Vagina (tissue), 2 donors: Measurements from ENCODE around the gene MAPKBP1.

Experiments
- POLR2A ChIP-seq, 2 donors: fragments of 450-650 bp; IDR thresholded peaks; one replicate each; pipeline ENCODE4 v1.6.1; 2017; ENCODE audit warnings: antibody characterized with exemption in 2 of 2, mild to moderate bottlenecking in 2 of 2, moderate library complexity in 2 of 2
- TF ChIP-seq, protein P1 (sequence below), 3 experiments: fragments of 450-650 bp in 2 of 3; fragments of 200-600 bp in 1 of 3; sonication (generic) in 1 of 3; IDR thresholded peaks; one replicate each; pipeline ENCODE4 v1.5.1; 2017 to 2019; ENCODE audit warnings: antibody characterized with exemption in 3 of 3, mild to moderate bottlenecking in 2 of 3, moderate library complexity in 2 of 3

- TF ChIP-seq, protein P1, sequence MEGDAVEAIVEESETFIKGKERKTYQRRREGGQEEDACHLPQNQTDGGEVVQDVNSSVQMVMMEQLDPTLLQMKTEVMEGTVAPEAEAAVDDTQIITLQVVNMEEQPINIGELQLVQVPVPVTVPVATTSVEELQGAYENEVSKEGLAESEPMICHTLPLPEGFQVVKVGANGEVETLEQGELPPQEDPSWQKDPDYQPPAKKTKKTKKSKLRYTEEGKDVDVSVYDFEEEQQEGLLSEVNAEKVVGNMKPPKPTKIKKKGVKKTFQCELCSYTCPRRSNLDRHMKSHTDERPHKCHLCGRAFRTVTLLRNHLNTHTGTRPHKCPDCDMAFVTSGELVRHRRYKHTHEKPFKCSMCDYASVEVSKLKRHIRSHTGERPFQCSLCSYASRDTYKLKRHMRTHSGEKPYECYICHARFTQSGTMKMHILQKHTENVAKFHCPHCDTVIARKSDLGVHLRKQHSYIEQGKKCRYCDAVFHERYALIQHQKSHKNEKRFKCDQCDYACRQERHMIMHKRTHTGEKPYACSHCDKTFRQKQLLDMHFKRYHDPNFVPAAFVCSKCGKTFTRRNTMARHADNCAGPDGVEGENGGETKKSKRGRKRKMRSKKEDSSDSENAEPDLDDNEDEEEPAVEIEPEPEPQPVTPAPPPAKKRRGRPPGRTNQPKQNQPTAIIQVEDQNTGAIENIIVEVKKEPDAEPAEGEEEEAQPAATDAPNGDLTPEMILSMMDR (IDR thresholded peaks at IDR 0.05): no peak
- no peak for TF ChIP-seq POLR2A (IDR thresholded peaks at IDR 0.05)
These were observed 55.8 kb downstream of the MAPKBP1 start for GRCh38 chr15:41829959-41830646.
